Spleen (tissue), 7 donors: Measurements from ENCODE around the gene PLEKHG1.

Source experiments
- CTCF ChIP-seq, 11 experiments: fragments of 200-600 bp in 7 of 11; fragments of 450-650 bp in 4 of 11; sonication (generic) in 4 of 11; IDR thresholded peaks in 8 of 11; conservative IDR thresholded peaks in 3 of 11; 1 replicate in 7 of 11; 2 replicates in 4 of 11; pipeline versions ENCODE4 v1.4.0 to v1.8.0; 2016 to 2021; ENCODE audit warnings: antibody characterized with exemption in 11 of 11, inconsistent platforms in 4 of 11, mild to moderate bottlenecking in 1 of 11
- POLR2A ChIP-seq, 3 donors: fragments of 450-650 bp; IDR thresholded peaks; one replicate each; pipeline ENCODE4 v1.5.1; 2017; ENCODE audit warnings: antibody characterized with exemption in 3 of 3, mild to moderate bottlenecking in 1 of 3
- donor health status: DM: no; HTN: no; CAD: no; lungs with moderate emphysema.
- donor health status: DM: no; HTN: no; CAD: no.
- donor health status: DM: no; HTN: no; CAD: no.

GRCh38 chr6:150598858-150599198 is 857 bp upstream of the PLEKHG1 start:
- no peak for TF ChIP-seq CTCF (IDR thresholded peaks at IDR 0.05 in 8 of 11, conservative IDR thresholded peaks at IDR 0.05 in 3 of 11)
- no peak for TF ChIP-seq POLR2A (IDR thresholded peaks at IDR 0.05)
